HEK293 (cell line): ENCODE data around the gene SNHG17.

ENCODE experiments used
- BCL6B ChIP-seq: fragments of 450-650 bp; formaldehyde crosslinking; IDR thresholded peaks from 2 replicates; pipeline ENCODE4 v1.5.1; 2017; ENCODE audit warnings: missing biosample characterization, missing genetic modification characterization
- GLI2 ChIP-seq: fragments of 450-650 bp; formaldehyde crosslinking; IDR thresholded peaks from 2 replicates; pipeline ENCODE4; 2017; ENCODE audit warnings: missing biosample characterization, missing genetic modification characterization, low read depth, borderline replicate concordance
- HOXD13 ChIP-seq: sonication (generic); formaldehyde crosslinking; IDR thresholded peaks from 2 replicates; pipeline ENCODE4 v1.8.0; 2022; ENCODE audit warnings: missing genetic modification reagents, borderline replicate concordance
- PATZ1 ChIP-seq: fragments of 450-650 bp; formaldehyde crosslinking; IDR thresholded peaks from 2 replicates; pipeline ENCODE4 v1.5.1; 2016; ENCODE audit warnings: missing biosample characterization, missing genetic modification characterization
- SCRT2 ChIP-seq: fragments of 450-650 bp; formaldehyde crosslinking; IDR thresholded peaks from 2 replicates; pipeline ENCODE4 v1.5.1; 2016; ENCODE audit warnings: missing biosample characterization, missing genetic modification characterization
- SP2 ChIP-seq: fragments of 450-650 bp; formaldehyde crosslinking; IDR thresholded peaks from 2 replicates; pipeline ENCODE4 v1.5.1; 2016; ENCODE audit warnings: missing biosample characterization, missing genetic modification characterization
- TRIM28 ChIP-seq: IDR thresholded peaks from 2 replicates; pipeline ENCODE4 v1.6.1; 2011; ENCODE audit warnings: low read length, control low read depth, borderline replicate concordance
- ZBTB7A ChIP-seq: fragments of 450-650 bp; formaldehyde crosslinking; IDR thresholded peaks from 2 replicates; pipeline ENCODE4 v1.5.1; 2016; ENCODE audit warnings: low read depth, missing biosample characterization, missing genetic modification characterization
- ZIC2 ChIP-seq: fragments of 450-650 bp; formaldehyde crosslinking; IDR thresholded peaks from 2 replicates; pipeline ENCODE4 v1.5.1; 2016; ENCODE audit warnings: missing biosample characterization, missing genetic modification characterization
- ZNF140 ChIP-seq: fragments of 450-650 bp; formaldehyde crosslinking; IDR thresholded peaks from 2 replicates; pipeline ENCODE4 v1.5.1; 2016; ENCODE audit warnings: missing biosample characterization, missing genetic modification characterization
- ZNF169 ChIP-seq: fragments of 450-650 bp; formaldehyde crosslinking; IDR thresholded peaks from 2 replicates; pipeline ENCODE4 v1.5.1; 2016; ENCODE audit warnings: missing biosample characterization, missing genetic modification characterization
- ZNF174 ChIP-seq: fragments of 450-650 bp; formaldehyde crosslinking; IDR thresholded peaks from 2 replicates; pipeline ENCODE4 v1.5.0; 2017; ENCODE audit warnings: missing biosample characterization, mild to moderate bottlenecking, missing genetic modification characterization
- ZNF175 ChIP-seq: fragments of 450-650 bp; formaldehyde crosslinking; IDR thresholded peaks from 2 replicates; pipeline ENCODE4 v1.5.1; 2016; ENCODE audit warnings: missing biosample characterization, missing genetic modification characterization
- ZNF184 ChIP-seq: fragments of 450-650 bp; IDR thresholded peaks from 2 replicates; pipeline ENCODE4 v1.5.1; 2018; ENCODE audit warnings: missing biosample characterization, mild to moderate bottlenecking, missing genetic modification characterization
- ZNF398 ChIP-seq: fragments of 450-650 bp; formaldehyde crosslinking; IDR thresholded peaks from 2 replicates; pipeline ENCODE4 v1.5.1; 2017; ENCODE audit warnings: missing biosample characterization, missing genetic modification characterization
- ZNF433 ChIP-seq: fragments of 450-650 bp; formaldehyde crosslinking; IDR thresholded peaks from 2 replicates; pipeline ENCODE4 v1.5.1; 2016; ENCODE audit warnings: missing biosample characterization, missing genetic modification characterization, low read depth
- ZNF600 ChIP-seq: fragments of 450-650 bp; formaldehyde crosslinking; IDR thresholded peaks from 2 replicates; pipeline ENCODE4 v1.5.1; 2016; ENCODE audit warnings: missing biosample characterization, missing genetic modification characterization
- ZNF623 ChIP-seq: fragments of 450-650 bp; formaldehyde crosslinking; IDR thresholded peaks from 2 replicates; pipeline ENCODE4 v1.5.1; 2016; ENCODE audit warnings: missing biosample characterization, missing genetic modification characterization
- ZNF654 ChIP-seq: fragments of 450-650 bp; formaldehyde crosslinking; IDR thresholded peaks from 2 replicates; pipeline ENCODE4 v1.5.1; 2016; ENCODE audit warnings: low read depth, missing biosample characterization, missing genetic modification characterization
- ZNF660 ChIP-seq: fragments of 450-650 bp; IDR thresholded peaks from 2 replicates; pipeline ENCODE4 v1.5.1; 2018; ENCODE audit warnings: missing biosample characterization, mild to moderate bottlenecking, missing genetic modification characterization
- ZNF670 ChIP-seq: fragments of 450-650 bp; formaldehyde crosslinking; IDR thresholded peaks from 2 replicates; pipeline ENCODE4 v1.5.1; 2016; ENCODE audit warnings: missing biosample characterization, missing genetic modification characterization, low read depth
- ZNF692 ChIP-seq: fragments of 450-650 bp; formaldehyde crosslinking; IDR thresholded peaks from 2 replicates; pipeline ENCODE4 v1.5.1; 2016; ENCODE audit warnings: missing biosample characterization, missing genetic modification characterization
- ZNF701 ChIP-seq: fragments of 450-650 bp; formaldehyde crosslinking; IDR thresholded peaks from 2 replicates; pipeline ENCODE4 v1.5.1; 2016; ENCODE audit warnings: missing biosample characterization, missing genetic modification characterization
- ZNF707 ChIP-seq: fragments of 450-650 bp; formaldehyde crosslinking; IDR thresholded peaks from 2 replicates; pipeline ENCODE4 v1.5.1; 2016; ENCODE audit warnings: missing biosample characterization, missing genetic modification characterization
- ZNF777 ChIP-seq: fragments of 450-650 bp; formaldehyde crosslinking; IDR thresholded peaks from 2 replicates; pipeline ENCODE4 v1.5.1; 2017; ENCODE audit warnings: missing biosample characterization, missing genetic modification characterization, borderline replicate concordance
- ZNF837 ChIP-seq: fragments of 450-650 bp; formaldehyde crosslinking; IDR thresholded peaks from 2 replicates; pipeline ENCODE4 v1.5.1; 2016; ENCODE audit warnings: missing biosample characterization, missing genetic modification characterization
- TF ChIP-seq, protein P1 (sequence below): fragments of 450-650 bp; formaldehyde crosslinking; IDR thresholded peaks from 2 replicates; pipeline ENCODE4 v1.5.1; 2016; ENCODE audit warnings: missing biosample characterization, missing genetic modification characterization
- TF ChIP-seq, protein P2 (sequence below): fragments of 450-650 bp; formaldehyde crosslinking; IDR thresholded peaks from 2 replicates; pipeline ENCODE4 v1.5.1; 2016; ENCODE audit warnings: missing biosample characterization, missing genetic modification characterization

SNHG17 gene

GRCh38 chr20:38426006-38426897, 8.9 kb downstream of the SNHG17 start (continued):
- TF ChIP-seq PATZ1 (tag by site-specific recombination) (0 out of 2 replicates have a peak, but pooled peaks have one; percentile 28), SP2 (peak; percentile 19; the same call in 1 of the 2 replicates), ZNF777 (no peak), TRIM28 (no peak), ZNF433 (no peak), SCRT2 (no peak), ZNF660 (tag by site-specific recombination) (no peak), GLI2 (tag by site-specific recombination) (no peak), ZNF398 (tag by site-specific recombination) (no peak), ZNF600 (tag by site-specific recombination) (peak; percentile 51; the same call in 1 of the 2 replicates), ZNF654 (tag by site-specific recombination) (no peak), ZNF692 (0 out of 2 replicates have a peak, but pooled peaks have one; percentile 18), HOXD13 (no peak), ZNF140 (tag by site-specific recombination) (no peak), ZNF623 (tag by site-specific recombination) (no peak), ZNF670 (tag by site-specific recombination) (no peak), ZBTB7A (tag by site-specific recombination) (no peak), ZNF701 (no peak), BCL6B (tag by site-specific recombination) (no peak), ZNF707 (tag by site-specific recombination) (no peak), ZNF175 (no peak), ZNF174 (tag by site-specific recombination) (no peak), ZNF184 (tag by site-specific recombination) (no peak), ZNF837 (tag by site-specific recombination) (no peak), ZNF169 (tag by site-specific recombination) (no peak), ZIC2 (peak; percentile 48; the same call in 1 of the 2 replicates)
- TF ChIP-seq, protein P1, sequence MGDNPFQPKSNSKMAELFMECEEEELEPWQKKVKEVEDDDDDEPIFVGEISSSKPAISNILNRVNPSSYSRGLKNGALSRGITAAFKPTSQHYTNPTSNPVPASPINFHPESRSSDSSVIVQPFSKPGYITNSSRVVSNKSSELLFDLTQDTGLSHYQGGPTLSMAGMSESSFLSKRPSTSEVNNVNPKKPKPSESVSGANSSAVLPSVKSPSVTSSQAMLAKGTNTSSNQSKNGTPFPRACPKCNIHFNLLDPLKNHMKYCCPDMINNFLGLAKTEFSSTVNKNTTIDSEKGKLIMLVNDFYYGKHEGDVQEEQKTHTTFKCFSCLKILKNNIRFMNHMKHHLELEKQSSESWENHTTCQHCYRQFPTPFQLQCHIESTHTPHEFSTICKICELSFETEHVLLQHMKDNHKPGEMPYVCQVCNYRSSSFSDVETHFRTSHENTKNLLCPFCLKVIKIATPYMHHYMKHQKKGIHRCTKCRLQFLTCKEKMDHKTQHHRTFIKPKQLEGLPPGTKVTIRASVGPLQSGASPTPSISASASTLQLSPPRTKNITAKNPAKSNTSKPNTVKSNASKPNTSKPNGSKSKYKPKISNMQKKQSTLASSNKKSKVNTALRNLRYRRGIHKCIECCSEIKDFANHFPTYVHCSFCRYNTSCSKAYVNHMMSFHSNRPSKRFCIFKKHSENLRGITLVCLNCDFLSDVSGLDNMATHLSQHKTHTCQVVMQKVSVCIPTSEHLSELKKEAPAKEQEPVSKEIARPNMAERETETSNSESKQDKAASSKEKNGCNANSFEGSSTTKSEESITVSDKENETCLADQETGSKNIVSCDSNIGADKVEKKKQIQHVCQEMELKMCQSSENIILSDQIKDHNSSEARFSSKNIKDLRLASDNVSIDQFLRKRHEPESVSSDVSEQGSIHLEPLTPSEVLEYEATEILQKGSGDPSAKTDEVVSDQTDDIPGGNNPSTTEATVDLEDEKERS (tag by site-specific recombination) = no peak
- TF ChIP-seq, protein P2, sequence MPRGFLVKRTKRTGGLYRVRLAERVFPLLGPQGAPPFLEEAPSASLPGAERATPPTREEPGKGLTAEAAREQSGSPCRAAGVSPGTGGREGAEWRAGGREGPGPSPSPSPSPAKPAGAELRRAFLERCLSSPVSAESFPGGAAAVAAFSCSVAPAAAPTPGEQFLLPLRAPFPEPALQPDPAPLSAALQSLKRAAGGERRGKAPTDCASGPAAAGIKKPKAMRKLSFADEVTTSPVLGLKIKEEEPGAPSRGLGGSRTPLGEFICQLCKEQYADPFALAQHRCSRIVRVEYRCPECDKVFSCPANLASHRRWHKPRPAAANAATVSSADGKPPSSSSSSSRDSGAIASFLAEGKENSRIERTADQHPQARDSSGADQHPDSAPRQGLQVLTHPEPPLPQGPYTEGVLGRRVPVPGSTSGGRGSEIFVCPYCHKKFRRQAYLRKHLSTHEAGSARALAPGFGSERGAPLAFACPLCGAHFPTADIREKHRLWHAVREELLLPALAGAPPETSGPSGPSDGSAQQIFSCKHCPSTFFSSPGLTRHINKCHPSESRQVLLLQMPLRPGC = no peak
